ENCODE measurements around the gene GRAMD1A.
A peak's percentile ranks its signal among the peaks of the same experiment; 100 is the strongest.
"Not testable (repeated sequence)": the region's sequence is repeated elsewhere in the genome, so short reads cannot be mapped to it uniquely, and the experiment has no call there.

GRAMD1A gene

DNA sequence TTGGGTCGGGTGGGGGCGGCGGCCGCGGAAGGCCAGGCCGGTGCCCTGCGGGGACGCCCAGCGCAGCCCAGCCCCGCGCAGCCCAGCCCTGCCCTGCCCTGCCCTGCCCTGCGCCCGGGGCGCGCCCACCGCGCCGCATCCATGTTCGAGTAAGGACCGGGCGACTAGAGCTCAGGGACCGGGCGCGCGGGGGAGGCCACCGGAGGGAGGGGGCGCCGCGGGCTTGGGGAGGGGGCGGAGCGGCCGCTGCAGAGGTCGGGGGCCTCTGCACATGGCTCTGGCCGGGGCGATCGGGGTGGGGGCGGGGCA, 169 bp downstream of the GRAMD1A start:
- FAIRE-seq (no peak), DNase-seq (ENCODE audit: extremely low spot score, insufficient read length, low read depth) (no peak)

DNA sequence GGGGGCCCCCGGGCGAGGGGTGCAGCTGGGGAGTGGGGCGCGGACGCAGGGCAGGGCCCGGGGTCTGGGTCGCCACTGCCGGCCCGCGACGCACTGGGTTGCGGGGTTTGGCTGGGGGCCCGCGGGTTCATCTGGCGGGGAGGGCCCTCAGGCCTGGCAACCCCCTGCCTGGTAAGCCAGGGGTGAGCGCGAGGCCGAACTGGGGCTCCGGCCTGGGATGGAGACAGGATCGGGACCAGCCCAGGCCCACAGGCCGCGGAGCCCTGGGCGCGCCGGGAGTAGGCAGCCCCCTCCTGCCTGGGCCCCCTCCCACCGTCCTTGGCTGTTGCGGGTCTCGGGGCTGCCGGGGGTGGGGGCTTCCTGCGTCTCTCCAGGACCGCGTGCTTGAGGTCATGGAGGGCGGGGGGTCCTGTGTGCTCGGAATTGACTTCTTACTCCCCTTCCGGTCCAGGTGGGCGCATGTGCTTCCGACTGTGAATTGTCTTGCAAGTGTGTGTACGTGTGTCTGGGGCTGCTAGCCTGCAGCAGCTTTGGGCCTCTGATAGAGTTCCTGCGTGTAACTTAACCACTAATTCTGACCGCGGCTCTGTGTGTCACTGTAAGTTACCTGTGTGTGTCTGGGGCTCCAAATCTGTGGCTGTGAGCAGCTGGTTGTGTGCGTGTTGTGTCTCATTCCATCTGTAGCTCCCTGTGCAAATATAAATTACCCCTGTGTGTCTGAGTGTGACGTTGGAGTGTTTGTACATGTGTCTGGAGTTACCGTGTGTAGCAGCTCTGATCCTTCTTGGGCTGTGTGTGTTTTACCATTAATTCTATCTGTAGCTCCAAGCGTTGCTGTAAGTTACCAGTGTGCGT, 751 bp downstream of the GRAMD1A start:
- no peak for DNase-seq (ENCODE audit: extremely low spot score, insufficient read length, low read depth)
- peak; percentile 59 for FAIRE-seq

DNA sequence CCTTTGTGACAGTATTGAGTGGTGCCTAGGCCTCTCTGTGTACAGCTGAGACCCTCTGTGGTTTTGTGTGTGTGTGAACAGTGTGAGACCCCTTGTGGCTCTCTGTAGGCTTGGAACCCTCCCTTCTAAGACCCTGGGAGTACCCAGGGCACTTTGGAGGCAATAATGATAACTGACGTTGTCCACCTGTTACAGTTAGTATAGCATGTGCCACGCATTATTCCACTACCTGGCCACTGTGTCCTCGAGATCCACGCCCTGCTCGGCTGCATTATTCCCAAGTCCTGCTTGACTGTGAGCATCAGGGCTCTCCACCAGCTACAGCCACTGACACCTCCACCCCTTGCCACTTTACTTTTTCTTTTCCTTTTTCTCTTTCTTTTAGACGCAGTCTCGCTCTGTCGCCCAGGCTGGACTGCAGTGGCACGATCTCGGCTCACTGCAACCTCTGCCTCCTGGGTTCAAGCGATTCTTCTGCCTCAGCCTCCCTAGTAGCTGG, 2.0 kb downstream of the GRAMD1A start:
- no peak for DNase-seq (ENCODE audit: extremely low spot score, insufficient read length, low read depth)
- no peak for FAIRE-seq

DNA sequence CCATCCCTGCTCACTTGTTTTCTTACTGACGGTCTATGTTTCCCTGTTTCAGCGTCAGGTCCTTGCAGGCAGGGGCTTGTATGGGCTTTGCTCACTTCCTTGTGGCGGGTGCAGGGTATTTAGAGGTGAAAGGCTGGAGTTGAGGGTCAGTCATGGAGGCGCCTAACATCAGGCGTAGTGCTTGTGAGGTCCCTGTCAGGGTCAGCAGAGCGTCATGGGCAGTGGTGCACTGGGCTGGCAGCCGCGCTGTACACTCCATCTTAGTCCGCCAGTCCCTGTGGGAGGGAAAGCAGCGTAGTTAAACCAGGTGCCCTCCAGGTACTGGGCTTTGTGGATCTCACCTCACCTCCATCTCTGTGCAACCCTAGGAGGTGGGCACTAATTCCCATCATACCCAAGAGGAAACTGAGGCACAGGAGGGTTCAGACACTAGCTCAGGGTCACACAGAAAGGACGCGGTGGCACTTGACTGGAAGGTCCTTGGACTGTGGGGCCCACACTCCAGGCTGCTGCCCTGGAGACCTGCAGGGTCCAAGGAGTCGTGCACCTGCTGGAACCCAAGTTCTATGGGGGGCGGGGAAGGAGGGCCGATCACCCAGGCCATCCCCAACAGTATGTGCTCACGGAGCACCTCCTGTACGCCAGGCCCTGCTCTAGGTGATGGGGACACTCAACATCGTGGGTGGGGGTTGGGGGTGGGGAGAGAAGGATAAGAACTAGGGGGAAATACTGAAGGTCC, 4.6 kb downstream of the GRAMD1A start:
- FAIRE-seq (no peak), DNase-seq (ENCODE audit: extremely low spot score, insufficient read length, low read depth) (no peak)

DNA sequence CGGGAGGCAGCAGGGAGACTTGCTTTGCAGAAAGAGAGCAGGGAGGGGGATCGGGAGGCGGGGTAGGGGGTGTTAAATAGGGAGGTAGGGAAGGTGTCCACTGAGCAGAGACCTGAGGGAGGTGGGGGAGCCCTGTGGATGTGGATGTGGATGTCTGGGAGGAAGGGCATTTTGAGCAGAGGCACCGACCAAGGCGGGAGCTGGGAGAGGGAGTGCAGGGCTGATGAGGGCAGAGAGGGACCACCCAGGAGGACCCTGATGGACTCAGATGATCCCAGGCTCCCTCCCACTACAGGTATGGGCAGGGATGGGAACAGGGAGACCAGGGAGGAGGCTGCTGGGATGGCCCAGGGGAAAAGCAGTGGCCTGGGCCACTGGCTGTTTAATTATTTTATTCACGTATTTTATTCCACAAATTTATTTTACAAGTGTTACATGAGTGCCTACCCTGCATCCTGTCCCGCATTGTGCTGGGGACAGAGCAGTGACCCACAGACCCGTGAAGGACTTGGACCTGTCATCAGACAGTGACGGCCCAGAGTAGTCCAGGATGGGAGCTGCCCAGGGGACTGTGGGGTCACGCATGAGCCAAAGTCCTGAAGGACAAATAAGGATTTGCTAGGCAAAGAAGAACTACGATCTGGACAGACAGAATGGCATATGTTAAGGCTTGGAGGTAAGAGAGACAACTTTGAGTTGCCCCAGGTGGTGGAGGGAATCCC, 5.3 kb downstream of the GRAMD1A start:
- FAIRE-seq (no peak), DNase-seq (ENCODE audit: extremely low spot score, insufficient read length, low read depth) (no peak)

DNA sequence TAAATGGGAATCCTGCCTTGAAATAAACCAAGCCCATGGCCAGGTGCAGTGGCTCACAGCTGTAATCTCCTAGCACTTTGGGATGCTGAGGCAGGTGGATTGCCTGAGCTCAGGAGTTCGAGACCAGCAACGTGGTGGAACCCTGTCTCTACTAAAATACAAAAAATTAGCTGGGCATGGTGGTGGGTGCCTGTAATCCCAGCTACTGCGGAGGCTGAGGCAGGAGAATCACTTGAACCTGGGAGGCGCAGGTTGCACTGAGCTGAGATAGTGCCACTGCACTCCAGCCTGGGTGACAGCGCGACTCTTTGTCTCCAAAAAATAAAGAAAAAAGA, 5.9 kb downstream of the GRAMD1A start:
- not testable (repeated sequence) for FAIRE-seq; DNase-seq (ENCODE audit: extremely low spot score, insufficient read length, low read depth)

DNA sequence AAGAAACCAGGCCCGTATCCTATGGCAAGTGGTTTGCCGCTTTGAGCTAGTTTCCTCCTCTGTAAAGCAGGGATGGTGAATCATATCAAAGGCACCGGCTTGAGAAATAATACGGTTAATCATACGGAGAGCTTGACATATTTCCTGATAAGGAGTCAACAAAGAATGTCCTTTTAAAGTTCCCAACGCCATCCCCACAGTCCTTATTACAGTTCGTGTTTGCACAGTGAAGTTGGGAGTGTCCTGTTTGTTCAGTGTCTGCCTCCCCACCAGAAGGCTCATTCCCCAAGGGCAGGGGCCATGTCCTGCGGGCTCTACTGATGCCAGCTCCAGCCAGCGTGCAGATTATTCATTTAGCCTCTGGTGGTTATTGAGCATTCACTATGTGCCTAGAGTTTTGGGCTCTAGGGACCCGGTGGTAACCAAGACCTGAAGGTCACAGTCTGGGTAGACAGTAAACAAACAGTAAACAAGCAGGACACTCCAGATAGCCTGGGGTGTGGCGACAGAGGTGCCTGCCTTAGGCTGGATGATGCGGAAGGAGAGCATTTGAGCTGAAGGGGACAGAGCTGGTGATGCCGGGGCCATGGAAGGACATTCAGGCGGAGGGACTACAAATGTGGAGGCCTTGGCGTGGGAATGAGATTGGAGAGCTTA, 6.3 kb downstream of the GRAMD1A start:
- FAIRE-seq = no peak
- DNase-seq (ENCODE audit: extremely low spot score, insufficient read length, low read depth) = no peak

DNA sequence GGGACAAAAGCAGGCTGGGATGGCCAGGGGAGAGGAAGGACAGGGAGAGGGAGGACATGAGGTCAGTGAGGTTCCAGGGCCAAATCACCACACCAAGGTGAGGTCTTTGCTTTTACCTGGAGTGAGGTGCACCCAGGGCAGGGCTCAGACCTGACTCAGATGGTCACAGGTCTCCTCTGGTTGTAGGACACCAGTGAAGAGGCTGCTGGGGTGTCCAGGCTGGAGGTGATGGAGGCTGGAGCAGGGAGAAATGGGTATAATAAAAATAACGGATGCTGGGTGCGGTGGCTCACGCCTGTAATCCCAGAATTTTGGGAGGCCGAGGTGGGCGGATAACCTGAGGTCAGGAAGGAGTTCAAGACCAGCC, 6.9 kb downstream of the GRAMD1A start:
- DNase-seq (ENCODE audit: extremely low spot score, insufficient read length, low read depth) = no peak

DNA sequence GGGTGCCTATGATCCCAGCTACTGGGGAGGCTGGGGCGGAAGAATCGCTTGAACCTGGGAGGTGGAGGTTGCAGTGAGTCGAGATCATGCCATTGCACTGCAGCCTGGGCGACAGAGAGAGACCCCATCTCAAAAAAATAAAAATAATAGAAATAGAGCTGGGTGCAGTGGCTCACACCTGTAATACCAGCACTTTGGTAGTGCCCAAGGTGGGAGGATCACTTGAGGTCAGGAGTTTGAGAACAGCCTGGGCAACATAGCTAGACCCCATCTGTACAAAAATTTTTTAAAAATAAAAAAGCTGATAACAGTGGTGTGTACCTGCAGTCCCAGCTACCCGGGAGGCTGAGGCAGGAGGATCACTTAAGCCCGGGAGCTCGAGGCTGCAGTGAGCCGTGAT, 7.3 kb downstream of the GRAMD1A start:
- DNase-seq (ENCODE audit: extremely low spot score, insufficient read length, low read depth); FAIRE-seq: not testable (repeated sequence)

More for the DNA sequence above, 6.9 kb downstream of the GRAMD1A start:
- FAIRE-seq = no peak

DNA sequence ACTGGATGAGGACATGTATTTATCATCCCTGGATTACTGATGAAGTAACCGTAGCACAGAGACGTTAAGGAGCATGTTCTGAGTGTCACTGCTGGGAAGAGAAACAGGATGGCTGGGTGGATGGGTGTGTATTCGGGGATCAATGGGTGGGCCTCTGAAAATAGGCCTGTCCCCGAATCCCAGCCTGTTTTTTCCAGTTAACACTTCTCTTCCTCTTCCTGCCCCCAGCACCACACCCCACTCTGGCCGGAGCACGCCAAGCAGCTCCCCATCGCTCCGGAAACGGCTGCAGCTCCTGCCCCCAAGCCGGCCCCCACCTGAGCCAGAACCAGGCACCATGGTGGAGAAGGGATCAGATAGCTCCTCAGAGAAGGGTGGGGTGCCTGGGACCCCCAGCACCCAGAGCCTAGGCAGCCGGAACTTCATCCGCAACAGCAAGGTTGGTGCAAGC, 8.8 kb downstream of the GRAMD1A start:
- FAIRE-seq = no peak

DNA sequence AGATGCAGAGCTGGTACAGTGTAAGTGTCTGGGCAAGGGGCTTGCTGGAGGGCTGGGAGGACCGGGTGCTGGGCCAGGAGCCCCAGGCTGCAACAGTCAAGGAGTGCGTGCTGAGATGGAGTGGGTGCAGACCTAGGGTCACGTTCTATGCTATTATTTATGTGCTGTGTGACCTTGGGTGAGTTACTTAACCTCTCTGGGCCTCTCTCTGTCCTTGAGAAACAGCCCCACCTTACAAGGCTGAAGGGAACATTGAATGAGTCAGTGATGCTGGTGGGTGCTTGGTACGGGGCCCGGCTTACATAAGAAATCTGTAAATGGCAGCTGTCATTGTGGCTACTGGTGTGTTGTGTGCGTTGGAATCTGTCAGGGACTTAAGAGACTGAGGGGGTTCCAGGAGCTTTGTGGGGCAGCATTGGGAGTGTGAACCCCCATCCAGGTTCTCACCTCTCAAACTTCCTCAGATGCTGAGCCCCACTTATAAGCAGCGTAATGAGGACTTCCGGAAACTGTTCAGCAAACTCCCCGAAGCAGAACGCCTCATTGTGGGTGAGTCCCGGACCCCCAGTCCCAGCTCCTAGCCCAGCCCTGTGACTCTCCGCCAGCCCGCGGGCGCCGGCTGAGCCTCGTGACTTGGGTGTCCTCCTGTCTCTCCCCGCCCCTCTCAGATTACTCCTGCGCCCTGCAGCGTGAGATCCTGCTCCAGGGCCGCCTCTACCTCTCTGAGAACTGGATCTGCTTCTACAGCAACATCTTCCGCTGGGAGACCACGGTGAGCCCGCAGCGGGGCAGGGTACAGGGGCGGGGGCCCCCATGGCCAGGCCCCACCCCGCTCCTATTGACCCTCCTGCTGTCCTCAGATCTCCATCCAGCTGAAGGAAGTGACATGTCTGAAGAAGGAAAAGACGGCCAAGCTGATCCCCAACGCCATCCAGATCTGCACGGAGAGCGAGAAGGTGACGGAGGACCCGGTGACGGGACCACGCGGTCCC, 9.6 kb downstream of the GRAMD1A start:
- DNase-seq (ENCODE audit: extremely low spot score, insufficient read length, low read depth) = no peak
- FAIRE-seq = no peak

More for the DNA sequence above, 8.8 kb downstream of the GRAMD1A start:
- DNase-seq (ENCODE audit: extremely low spot score, insufficient read length, low read depth) = no peak

DNA sequence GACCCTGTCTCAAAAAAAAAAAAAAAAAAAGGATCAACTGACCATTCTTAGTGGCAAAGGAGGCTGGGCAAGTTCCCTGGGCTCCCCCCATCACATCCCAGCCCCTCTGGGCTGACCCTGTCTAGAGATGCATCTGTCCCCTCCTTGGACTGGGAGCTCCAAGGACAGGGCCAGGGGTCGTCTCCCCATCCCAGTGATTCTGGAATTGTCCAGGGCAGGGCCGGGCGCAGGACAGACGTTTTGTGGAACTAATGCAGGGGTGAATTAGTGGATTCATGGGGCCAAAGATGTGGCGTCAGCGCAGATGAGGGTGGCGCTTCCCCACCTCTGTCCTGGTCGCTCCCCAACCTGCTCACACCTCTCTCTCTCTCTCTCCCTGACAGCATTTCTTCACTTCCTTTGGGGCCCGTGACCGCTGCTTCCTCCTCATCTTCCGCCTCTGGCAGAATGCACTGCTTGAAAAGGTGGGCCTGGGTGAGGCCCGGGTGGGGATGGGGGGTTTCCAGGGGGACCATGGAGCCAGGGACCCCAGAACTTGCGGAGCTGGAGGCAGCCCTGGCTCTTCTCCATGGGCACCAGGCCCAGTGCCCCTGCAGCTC, 11.1 kb downstream of the GRAMD1A start:
- FAIRE-seq (no peak), DNase-seq (ENCODE audit: extremely low spot score, insufficient read length, low read depth) (no peak)

DNA sequence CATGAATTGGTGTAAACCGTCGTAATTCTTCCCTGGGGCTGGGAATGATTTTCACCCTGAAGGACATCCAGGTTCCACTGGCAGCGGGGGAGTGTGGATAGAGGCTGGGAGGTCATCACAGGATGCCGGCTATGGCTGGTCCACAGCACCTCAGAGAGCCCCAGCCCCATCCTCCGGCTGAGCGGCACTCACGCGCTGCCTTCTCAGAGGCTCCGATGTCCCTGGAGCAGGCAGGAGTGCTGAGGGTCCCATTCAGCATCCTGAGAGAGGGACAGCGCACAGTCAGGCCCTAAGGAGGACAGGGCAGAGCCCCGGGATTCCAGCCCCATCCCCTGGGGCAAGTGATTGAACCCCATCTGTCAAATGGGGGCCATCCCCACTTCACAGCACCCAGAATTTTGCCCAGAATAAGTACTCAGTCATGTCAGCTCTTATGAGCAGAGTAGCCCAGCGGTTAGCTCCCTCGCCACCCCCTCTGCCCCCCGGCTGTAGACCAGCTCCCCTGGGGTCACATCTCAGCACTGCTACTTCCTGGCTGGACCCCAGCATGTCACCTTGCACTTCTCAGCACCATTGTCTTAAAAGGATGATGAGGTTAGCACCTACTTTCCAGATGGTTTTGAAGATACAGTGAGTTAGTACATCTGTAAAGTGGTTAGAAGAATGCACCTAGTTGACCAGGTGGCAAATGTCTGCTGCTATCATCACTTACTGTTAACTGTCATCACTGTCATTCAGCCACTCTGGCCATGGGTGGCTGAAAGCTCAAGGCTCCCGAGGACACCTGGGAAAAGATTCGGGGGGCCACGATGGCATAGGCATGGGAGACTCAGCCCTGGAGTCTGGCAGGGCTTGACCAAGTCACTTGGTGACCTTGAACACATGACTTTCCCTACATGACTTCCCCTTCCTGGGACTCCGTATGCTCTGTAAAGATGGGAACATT, 11.9 kb downstream of the GRAMD1A start:
- no peak for FAIRE-seq
- DNase-seq (ENCODE audit: extremely low spot score, insufficient read length, low read depth) = no peak

DNA sequence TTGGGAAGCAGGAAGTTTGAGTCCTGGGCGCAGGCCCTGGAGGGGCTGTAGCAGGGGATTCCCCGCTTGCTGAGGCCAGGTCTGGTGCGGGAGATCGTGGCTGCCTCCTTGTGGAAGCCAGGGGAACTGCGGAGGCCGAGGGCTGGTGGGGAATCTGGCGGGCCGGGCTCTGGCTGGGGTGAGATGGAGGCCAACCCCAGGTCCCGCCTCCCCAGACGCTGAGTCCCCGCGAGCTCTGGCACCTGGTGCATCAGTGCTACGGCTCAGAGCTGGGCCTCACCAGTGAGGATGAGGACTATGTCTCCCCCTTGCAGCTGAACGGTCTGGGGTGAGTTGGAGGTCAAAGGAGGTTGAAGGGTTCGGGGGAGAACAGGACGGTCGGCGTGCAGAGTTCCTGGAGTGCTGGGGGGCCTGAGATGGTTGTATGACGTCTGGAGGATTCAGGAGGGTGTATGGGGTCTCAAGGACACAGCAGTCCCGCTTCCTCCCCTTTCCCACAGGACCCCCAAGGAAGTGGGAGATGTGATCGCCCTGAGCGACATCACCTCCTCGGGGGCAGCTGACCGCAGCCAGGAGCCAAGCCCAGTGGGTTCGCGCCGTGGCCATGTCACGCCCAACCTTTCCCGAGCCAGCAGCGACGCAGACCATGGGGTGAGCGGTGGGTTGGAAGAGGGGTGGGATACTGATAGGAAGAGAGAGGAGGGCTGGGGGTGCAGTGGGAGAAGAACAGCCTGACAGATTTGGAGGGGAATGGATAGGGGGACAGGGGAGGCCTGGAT, 13.1 kb downstream of the GRAMD1A start:
- DNase-seq (ENCODE audit: extremely low spot score, insufficient read length, low read depth) (peak; percentile 79), FAIRE-seq (peak; percentile 75)

DNA sequence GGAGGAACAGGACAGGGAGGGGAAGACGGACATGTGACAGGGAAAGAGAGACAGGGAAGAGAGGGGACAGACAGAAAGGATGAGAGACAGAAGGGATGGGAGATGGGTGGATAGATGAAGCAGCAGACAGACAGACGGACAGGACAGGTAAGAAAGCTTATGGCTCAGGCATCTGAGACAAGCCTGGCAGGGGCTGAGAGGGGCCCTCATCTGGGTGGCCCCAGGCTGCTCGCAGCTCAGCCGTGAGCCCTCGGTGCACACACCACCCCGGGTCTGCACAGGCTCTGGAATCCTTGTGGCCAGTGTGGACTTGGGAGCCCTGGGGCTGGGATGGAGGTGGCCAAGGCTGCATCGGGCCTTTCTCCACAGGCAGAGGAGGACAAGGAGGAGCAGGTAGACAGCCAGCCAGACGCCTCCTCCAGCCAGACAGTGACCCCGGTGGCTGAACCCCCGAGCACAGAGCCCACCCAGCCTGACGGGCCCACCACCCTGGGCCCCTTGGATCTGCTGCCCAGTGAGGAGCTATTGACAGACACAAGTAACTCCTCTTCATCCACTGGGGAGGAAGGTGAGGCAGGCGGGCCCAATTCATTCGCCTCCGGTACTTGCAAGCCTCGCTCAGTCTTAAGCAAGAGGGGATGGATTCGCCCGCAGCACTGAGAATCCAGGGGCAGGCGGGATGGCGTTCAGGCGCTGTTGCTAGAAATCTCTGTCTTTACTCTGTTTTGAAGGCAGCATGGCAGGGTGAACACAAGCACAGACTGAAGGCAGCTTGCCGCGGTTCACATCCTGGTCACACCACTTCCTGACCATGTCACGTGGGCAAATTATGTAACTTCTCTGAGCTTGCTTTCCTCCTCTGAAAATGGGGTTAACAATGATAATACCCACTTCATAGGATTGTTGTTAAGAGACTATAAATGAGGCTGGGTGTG, 14.0 kb downstream of the GRAMD1A start:
- DNase-seq (ENCODE audit: extremely low spot score, insufficient read length, low read depth) = no peak

DNA sequence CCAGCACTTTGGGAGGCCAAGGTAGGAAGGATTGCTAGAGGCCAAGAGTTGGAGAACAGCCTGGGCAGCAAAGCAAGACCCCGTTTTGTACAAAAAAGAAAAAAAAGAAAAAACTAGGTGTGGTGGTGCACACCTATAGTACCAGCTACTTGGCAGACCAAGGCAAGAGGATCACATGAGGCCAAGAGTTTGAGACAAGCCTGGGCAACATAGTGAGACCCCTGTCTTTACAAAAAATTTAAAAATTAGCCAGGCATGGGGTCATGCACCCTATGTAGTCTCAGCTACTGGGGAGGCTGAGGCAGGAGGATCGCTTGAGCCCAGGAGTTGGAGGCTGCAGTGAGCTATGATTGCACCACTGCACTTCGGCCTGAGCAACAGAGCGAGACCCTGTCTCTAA, 14.7 kb downstream of the GRAMD1A start:
- DNase-seq (ENCODE audit: extremely low spot score, insufficient read length, low read depth); FAIRE-seq: not testable (repeated sequence)

More for the DNA sequence above, 14.0 kb downstream of the GRAMD1A start:
- peak; percentile 35 for FAIRE-seq

All from GM18507 (cell line).